Thymus (tissue), 11 donors: Measurements from ENCODE around the gene SLC27A2. TPM values are rescaled to one million over a fixed set of nuclear protein-coding genes. Genes with fewer than 3 reads are reported as not detected.
A peak's percentile ranks its signal among the peaks of the same experiment; 100 is the strongest.

Experiments used
- DNase-seq, 9 donors: peaks; one replicate each; pipeline ENCODE4 v3.0.0-alpha.2; 2013; ENCODE audit warnings: low spot score in 9 of 9, low read depth in 6 of 9, missing footprints in 1 of 9
- H3K27ac ChIP-seq, 2 donors: one replicate each; pipeline ENCODE4 v1.5.1; 2013; ENCODE audit warnings: control low read depth in 1 of 2, low read depth in 1 of 2, low read length in 1 of 2, mild to moderate bottlenecking in 1 of 2, moderate library complexity in 1 of 2
- H3K27me3 ChIP-seq, 2 donors: one replicate each; pipeline ENCODE4 v1.5.1; 2013; ENCODE audit warnings: low read length in 1 of 2; ENCODE audit not compliant: control insufficient read depth in 2 of 2, insufficient read depth in 1 of 2
- H3K36me3 ChIP-seq, 2 donors: one replicate each; pipeline ENCODE4 v1.5.1; 2013; ENCODE audit warnings: low read length in 1 of 2, mild to moderate bottlenecking in 1 of 2, moderate library complexity in 1 of 2; ENCODE audit not compliant: control insufficient read depth in 2 of 2, insufficient read depth in 2 of 2
- H3K4me1 ChIP-seq, 2 donors: one replicate each; pipeline ENCODE4 v1.5.1; 2013; ENCODE audit warnings: low read length in 2 of 2; ENCODE audit not compliant: control insufficient read depth in 2 of 2, insufficient read depth in 2 of 2
- H3K4me3 ChIP-seq, 2 donors: one replicate each; pipeline ENCODE4 v1.5.1; 2013; ENCODE audit warnings: low read length in 2 of 2, control low read depth in 1 of 2, mild to moderate bottlenecking in 1 of 2
- H3K9me3 ChIP-seq, 2 donors: one replicate each; pipeline ENCODE4 v1.5.1; 2013; ENCODE audit warnings: low read length in 1 of 2, mild to moderate bottlenecking in 1 of 2; ENCODE audit not compliant: control insufficient read depth in 2 of 2, insufficient read depth in 1 of 2
- WGBS: extraction: QIAGEN DNeasy Blood & Tissue Kit; methylation state at CpG from one replicate; pipeline ENCODE4 v1.1.7; 2013; 5-methylcytosine and 5-hydroxymethylcytosine counted together
- polyA plus RNA-seq: library from polyadenylated mRNA; stranded (reverse); fragments of 200-250 nt; gene quantifications from one replicate; pipeline ENCODE4 v1.2.3, GENCODE V29; 2013
- total RNA-seq: library from RNA; stranded (reverse); fragments of 120-200 nt; gene quantifications from one replicate; pipeline ENCODE4 v1.2.4, GENCODE V29; 2013
- donor health status: healthy.

Gene SLC27A2
- total and polyA plus RNA-seq, 2 donors, result 1.3 to 1.4 TPM

- H3K36me3 ChIP-seq, result no peaks in the 10 kb centered on the region
- H3K27ac ChIP-seq, result no peak overlapping the region
- WGBS, result 77% methylated on average over 2 of the region's 2 CpGs
- H3K9me3 ChIP-seq, result no peaks in the 10 kb centered on the region
- H3K27me3 ChIP-seq, result no peaks in the 10 kb centered on the region
- no peak for DNase-seq
- H3K4me3 ChIP-seq, result no peak overlapping the region
- H3K4me1 ChIP-seq, result peaks cover 2 to 6% of the 10 kb centered on the region in 2 donors
These were observed 79.0 kb downstream of the SLC27A2 start for GRCh38 chr15:50260969-50261496.

GRCh38 chr15:50261981-50262380 lies 80.0 kb downstream of the SLC27A2 start:
- WGBS, result 98% methylated on average over 3 of the region's 3 CpGs
- Histone ChIP-seq H3K27ac (no peak overlapping the region), H3K4me3 (no peak overlapping the region), H3K4me1 (peaks cover 2 to 6% of the 10 kb centered on the region in 2 donors), H3K9me3 (no peaks in the 10 kb centered on the region), H3K27me3 (no peaks in the 10 kb centered on the region), H3K36me3 (no peaks in the 10 kb centered on the region)
- DNase-seq, result no peak

GRCh38 chr15:50262533-50262932 lies 80.5 kb downstream of the SLC27A2 start:
- no peaks in the 10 kb centered on the region for H3K9me3 ChIP-seq
- H3K36me3 ChIP-seq, result no peaks in the 10 kb centered on the region
- H3K27me3 ChIP-seq, result no peaks in the 10 kb centered on the region
- no peak overlapping the region for H3K4me3 ChIP-seq
- peak in 1 of 9 donors; percentile 21 for DNase-seq
- H3K27ac ChIP-seq, result no peak overlapping the region
- WGBS, result 12% methylated on average over 4 of the region's 4 CpGs
- H3K4me1 ChIP-seq, result peaks cover 2 to 6% of the 10 kb centered on the region in 2 donors

- Histone ChIP-seq H3K4me3 (no peak within 1 kb of the TSS), H3K27ac (no peak within 1 kb of the TSS), H3K4me1 (peaks cover 2 to 6% of the 10 kb centered on the region in 2 donors), H3K27me3 (no peaks in the 10 kb centered on the region), H3K9me3 (no peaks in the 10 kb centered on the region), H3K36me3 (no peaks in the 10 kb centered on the region)
- DNase-seq, result no peak
- 95% methylated on average over 9 of the region's 9 CpGs for WGBS
These were observed 83.6 kb downstream of the SLC27A2 start, which contains the start of gene HDC for GRCh38 chr15:50265620-50266019. HDC (minus strand) TSS chr15:50265726; CDS start chr15:50265623, 103 bp downstream.

- 93% methylated on average over 2 of the region's 2 CpGs for whole genome bisulfite sequencing
- no peak for DNase-seq
- no peak overlapping the region for H3K27ac ChIP-seq
- no peaks in the 10 kb centered on the region for H3K9me3 ChIP-seq
- no peaks in the 10 kb centered on the region for H3K27me3 ChIP-seq
- no peak overlapping the region for H3K4me3 ChIP-seq
- H3K4me1 ChIP-seq, result peaks cover 2 to 4% of the 10 kb centered on the region in 2 donors
- no peaks in the 10 kb centered on the region for H3K36me3 ChIP-seq
These were observed 85.6 kb downstream of the SLC27A2 start for GRCh38 chr15:50267577-50267976.

- Histone ChIP-seq H3K4me3 (no peak overlapping the region), H3K9me3 (no peaks in the 10 kb centered on the region), H3K27ac (no peak overlapping the region), H3K36me3 (peaks cover 0 to 7% of the 10 kb centered on the region in 2 donors), H3K4me1 (no peaks in the 10 kb centered on the region), H3K27me3 (no peaks in the 10 kb centered on the region)
- no peak for DNase-seq
- 79% methylated on average over 2 of the region's 2 CpGs for WGBS
These were observed 93.1 kb downstream of the SLC27A2 start for GRCh38 chr15:50275091-50275490.

- Histone ChIP-seq H3K4me3 (no peak overlapping the region), H3K27ac (no peak overlapping the region), H3K4me1 (no peaks in the 10 kb centered on the region), H3K36me3 (peaks cover 0 to 7% of the 10 kb centered on the region in 2 donors), H3K27me3 (no peaks in the 10 kb centered on the region), H3K9me3 (no peaks in the 10 kb centered on the region)
- no peak for DNase-seq
- WGBS, result 94% methylated on average over 3 of the region's 3 CpGs
These were observed 93.9 kb downstream of the SLC27A2 start for GRCh38 chr15:50275908-50276307.

GRCh38 chr15:50277370-50277769 lies 95.4 kb downstream of the SLC27A2 start:
- H3K4me3 ChIP-seq, result no peak overlapping the region
- peaks cover 0 to 7% of the 10 kb centered on the region in 2 donors for H3K36me3 ChIP-seq
- no peak for DNase-seq
- no peak overlapping the region for H3K27ac ChIP-seq
- H3K27me3 ChIP-seq, result no peaks in the 10 kb centered on the region
- no peaks in the 10 kb centered on the region for H3K9me3 ChIP-seq
- no peaks in the 10 kb centered on the region for H3K4me1 ChIP-seq
- 97% methylated on average over 1 of the region's 1 CpG for WGBS

GRCh38 chr15:50278496-50278895 lies 96.5 kb downstream of the SLC27A2 start:
- H3K4me1 ChIP-seq, result no peaks in the 10 kb centered on the region
- H3K9me3 ChIP-seq, result no peaks in the 10 kb centered on the region
- H3K36me3 ChIP-seq, result peaks cover 0 to 7% of the 10 kb centered on the region in 2 donors
- no peaks in the 10 kb centered on the region for H3K27me3 ChIP-seq
- no peak overlapping the region for H3K4me3 ChIP-seq
- no peak for DNase-seq
- 88% methylated on average over 4 of the region's 4 CpGs for WGBS
- no peak overlapping the region for H3K27ac ChIP-seq
